Heart left ventricle (tissue), 13 donors: ENCODE data around the gene IQCN.

ENCODE experiments used
- POLR2A ChIP-seq, 2 donors: fragments of 450-650 bp; IDR thresholded peaks; one replicate each; pipeline ENCODE4 v1.6.1; 2017; ENCODE audit warnings: antibody characterized with exemption in 2 of 2, mild to moderate bottlenecking in 2 of 2, moderate library complexity in 2 of 2
- TF ChIP-seq, protein P1 (sequence below), 12 donors: fragments of 200-600 bp; sonication (generic) in 4 of 12; IDR thresholded peaks; one replicate each; pipeline versions ENCODE4 v1.5.0 to v1.8.0; 2018 to 2022; ENCODE audit warnings: antibody characterized with exemption in 12 of 12, mild to moderate bottlenecking in 5 of 12
- donor health status: ischemic (EF 13 %, LVEDD 7.1; RV severe dilation, severe dysfunction).
- donor health status: DM: no; HTN: yes; CAD: no.
- donor health status: DM: no; HTN: no; CAD: no.
- donor health status: ischemic (EF 25% LVEDD 6.9; RV normal size, moderate dysfunction).
- donor health status: ischemic (EF 25% LVEDD 5.7; RV mildly dilated, moderate dysfunction).
- donor health status: ischemic (EF 35%, LVEDD 5.7; RV mildly dilated, moderate dysfunction).
- donor health status: nonischemic (EF 11% LVEDD 7.7; RV severe dilation, severe dysfunction).
- donor health status: DM: yes; HTN: yes; CAD: no.
- donor health status: PGD.
- donor health status: ischemic (EF 29% LVEDD 5.4; RV normal size, mild dysfunction).
- donor health status: nonischemic (EF 23%, LVEDD 6.1; RV moderate dilation, normal function).

- TF ChIP-seq, protein P1, sequence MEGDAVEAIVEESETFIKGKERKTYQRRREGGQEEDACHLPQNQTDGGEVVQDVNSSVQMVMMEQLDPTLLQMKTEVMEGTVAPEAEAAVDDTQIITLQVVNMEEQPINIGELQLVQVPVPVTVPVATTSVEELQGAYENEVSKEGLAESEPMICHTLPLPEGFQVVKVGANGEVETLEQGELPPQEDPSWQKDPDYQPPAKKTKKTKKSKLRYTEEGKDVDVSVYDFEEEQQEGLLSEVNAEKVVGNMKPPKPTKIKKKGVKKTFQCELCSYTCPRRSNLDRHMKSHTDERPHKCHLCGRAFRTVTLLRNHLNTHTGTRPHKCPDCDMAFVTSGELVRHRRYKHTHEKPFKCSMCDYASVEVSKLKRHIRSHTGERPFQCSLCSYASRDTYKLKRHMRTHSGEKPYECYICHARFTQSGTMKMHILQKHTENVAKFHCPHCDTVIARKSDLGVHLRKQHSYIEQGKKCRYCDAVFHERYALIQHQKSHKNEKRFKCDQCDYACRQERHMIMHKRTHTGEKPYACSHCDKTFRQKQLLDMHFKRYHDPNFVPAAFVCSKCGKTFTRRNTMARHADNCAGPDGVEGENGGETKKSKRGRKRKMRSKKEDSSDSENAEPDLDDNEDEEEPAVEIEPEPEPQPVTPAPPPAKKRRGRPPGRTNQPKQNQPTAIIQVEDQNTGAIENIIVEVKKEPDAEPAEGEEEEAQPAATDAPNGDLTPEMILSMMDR (IDR thresholded peaks at IDR 0.05): no peak
- TF ChIP-seq POLR2A (IDR thresholded peaks at IDR 0.05): no peak
These were observed 19.4 kb downstream of the IQCN start for GRCh38 chr19:18254546-18255503.
